H1 (cell line): Measurements from ENCODE around the gene BCAS3. TPM values are rescaled to one million over a fixed set of nuclear protein-coding genes. Genes with fewer than 3 reads are reported as not detected.

Experiments
- CTBP2 ChIP-seq: IDR thresholded peaks from 2 replicates; pipeline ENCODE4 v1.7.0; 2011; ENCODE audit warnings: borderline replicate concordance, mild to moderate bottlenecking, moderate library complexity, mixed read lengths, low read length; ENCODE audit not compliant: insufficient read depth, insufficient read length
- FOSL1 ChIP-seq: IDR thresholded peaks from 2 replicates; pipeline ENCODE4 v1.6.1; 2011; ENCODE audit warnings: mild to moderate bottlenecking, low read depth, low read length, moderate library complexity; ENCODE audit not compliant: insufficient read depth
- HDAC6 ChIP-seq: IDR thresholded peaks from one replicate; pipeline ENCODE4 v1.7.1; 2012; ENCODE audit warnings: low read depth, mild to moderate bottlenecking, inconsistent platforms, low read length, moderate library complexity
- POLR2A ChIP-seq, 2 experiments: IDR thresholded peaks; 1 replicate in 1 of 2; 2 replicates in 1 of 2; pipeline ENCODE4 v1.6.1; 2011; ENCODE audit warnings: low read depth in 2 of 2, low read length in 2 of 2, mild to moderate bottlenecking in 2 of 2; ENCODE audit errors: control extremely low read depth in 1 of 2
- SP2 ChIP-seq: IDR thresholded peaks from 2 replicates; pipeline ENCODE4 v1.6.1; 2012; ENCODE audit warnings: mild to moderate bottlenecking, low read length, inconsistent platforms
- polyA plus RNA-seq, 7 experiments: library from polyadenylated mRNA; depleted of rRNA in 3 of 7; stranded (reverse) in 5 of 7; unstranded in 2 of 7; fragments of >200 nt in 5 of 7; fragments of 200-250 nt in 2 of 7; gene quantifications; 1 replicate in 5 of 7; 2 replicates in 1 of 7; 4 replicates in 1 of 7; pipeline versions ENCODE4 v1.2.1 to v1.2.3, GENCODE V29; 2011 to 2013; ENCODE audit warnings: missing spikeins in 2 of 7, mixed read lengths in 2 of 7
- total RNA-seq: library from RNA; stranded (reverse); fragmentation: NEBNext Ultra II Directional; extraction: Animal tissue kit (Norgen Biotek cat#: 25700); gene quantifications from 2 replicates; pipeline ENCODE4 v1.2.1, GENCODE V29; 2021

Gene BCAS3
- total and polyA plus RNA-seq, 2 of the 8 experiments (the other 6 are each of a cell fraction or from before 2014, with no cell fraction given): 9.9 to 13.3 TPM

DNA sequence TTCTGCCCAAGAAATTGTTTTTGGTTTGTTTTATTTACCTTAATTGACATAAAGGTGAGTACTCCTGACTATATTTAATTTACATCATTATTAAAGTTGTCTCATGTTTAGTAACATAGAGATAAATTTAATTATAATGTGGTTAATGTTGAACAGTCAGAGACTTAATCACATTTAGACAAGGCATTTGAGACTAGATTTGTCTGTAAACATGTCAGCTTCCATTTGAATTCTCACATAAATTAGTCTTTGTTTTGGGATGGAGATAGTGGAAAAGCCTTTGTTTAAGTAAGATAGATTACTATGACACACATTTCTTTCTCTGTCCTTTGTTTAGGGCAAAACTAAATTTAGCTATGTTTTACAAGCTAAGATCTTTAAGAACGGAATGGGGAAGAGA, 18.5 kb upstream of the BCAS3 start (continued):
- no peak for TF ChIP-seq CTBP2
- no peak for TF ChIP-seq POLR2A (IDR thresholded peaks at IDR 0.05; ENCODE audit: control extremely low read depth in 1 of 2, low read depth in 2 of 2, low read length in 2 of 2)
- no peak for TF ChIP-seq SP2
- no peak for TF ChIP-seq HDAC6
- no peak for TF ChIP-seq FOSL1
- TF ChIP-seq, all 59 proteins: peak for 0
